ENCODE results near the gene PYM1.

- no peak for TF ChIP-seq BHLHE40 (IDR thresholded peaks at IDR 0.05; ENCODE audit: borderline replicate concordance)
- TF ChIP-seq TARDBP (IDR thresholded peaks at IDR 0.05): no peak
- TF ChIP-seq SP1 (IDR thresholded peaks at IDR 0.05): no peak; the same call in 1 of the 2 replicates
- TF ChIP-seq SUZ12 (IDR thresholded peaks at IDR 0.05): no peak
Measured at GRCh38 chr12:55966408-55967281, 39.0 kb upstream of the PYM1 start, which contains the start of gene CDK2.

Data from HEK293T (cell line).